Lower lobe of right lung (tissue), 2 donors: ENCODE results near the gene TARS3. TPM values are rescaled to one million over a fixed set of nuclear protein-coding genes. Genes with fewer than 3 reads are reported as not detected.

Experiments used
- ATAC-seq, 2 donors: fragments of 200-7000 bp; cut with Tn5 transposase; one replicate each; pipeline ENCODE4 v1.9.1; 2020 to 2022; ENCODE audit warnings: mild to moderate bottlenecking in 2 of 2, moderate library complexity in 2 of 2
- DNase-seq: peaks from one replicate; pipeline ENCODE4 v3.0.0-alpha.2; 2020
- H3K27ac ChIP-seq: fragments of 200-600 bp; one replicate; pipeline ENCODE4 v1.8.0; 2022
- H3K27me3 ChIP-seq: fragments of 200-600 bp; one replicate; pipeline ENCODE4 v1.8.0; 2022; ENCODE audit warnings: low read depth
- H3K36me3 ChIP-seq: fragments of 200-600 bp; one replicate; pipeline ENCODE4 v1.8.0; 2022; ENCODE audit warnings: mild to moderate bottlenecking
- H3K4me1 ChIP-seq: fragments of 200-600 bp; one replicate; pipeline ENCODE4 v1.8.0; 2022
- H3K4me3 ChIP-seq: fragments of 200-600 bp; one replicate; pipeline ENCODE4 v1.8.0; 2022; ENCODE audit warnings: mild to moderate bottlenecking
- H3K9me3 ChIP-seq: fragments of 200-600 bp; one replicate; pipeline ENCODE4 v1.8.0; 2022
- intact Hi-C: fragments of 100-400 bp; cut with DNase I; formaldehyde crosslinking; loops from one replicate; pipeline ENCODE4 v1.11.0; 2022
- total RNA-seq: library from RNA; stranded (reverse); fragmentation: NEBNext Ultra II Directional; extraction: Animal tissue kit (Norgen Biotek cat#: 25700); gene quantifications from one replicate; pipeline ENCODE4 v1.2.1, GENCODE V29; 2021
- TF ChIP-seq, protein P1 (sequence below): fragments of 200-600 bp; IDR thresholded peaks from one replicate; pipeline ENCODE4 v1.8.0; 2022; ENCODE audit warnings: antibody characterized with exemption, mild to moderate bottlenecking
- donor health status: DM: no; HTN: yes; CAD: no; lungs with severe emphysema.

The TARS3 gene
- total RNA-seq, 1 donor from 2014 or later = 11.7 TPM

DNA sequence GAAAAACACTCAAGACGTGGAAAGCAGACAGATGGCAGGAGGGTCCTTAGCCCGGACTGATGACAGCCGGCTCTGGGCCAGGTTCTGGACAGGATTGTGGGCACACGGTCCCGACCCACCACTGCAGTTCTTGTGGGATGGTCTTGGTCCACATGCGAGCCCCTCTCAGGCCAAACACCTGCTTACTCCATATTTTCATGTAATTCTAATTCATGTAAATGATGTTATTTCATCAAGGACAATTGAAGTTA is 104.7 kb downstream of the TARS3 start:
- Histone ChIP-seq H3K4me1 (peaks cover 12% of the 10 kb centered on the region), H3K27me3 (no peaks in the 10 kb centered on the region), H3K36me3 (no peaks in the 10 kb centered on the region), H3K4me3 (no peak overlapping the region), H3K27ac (no peak overlapping the region), H3K9me3 (no peaks in the 10 kb centered on the region)
- ATAC-seq (no peak), DNase-seq (no peak)
- intact Hi-C loops = no loop called here
- TF ChIP-seq, protein P1, sequence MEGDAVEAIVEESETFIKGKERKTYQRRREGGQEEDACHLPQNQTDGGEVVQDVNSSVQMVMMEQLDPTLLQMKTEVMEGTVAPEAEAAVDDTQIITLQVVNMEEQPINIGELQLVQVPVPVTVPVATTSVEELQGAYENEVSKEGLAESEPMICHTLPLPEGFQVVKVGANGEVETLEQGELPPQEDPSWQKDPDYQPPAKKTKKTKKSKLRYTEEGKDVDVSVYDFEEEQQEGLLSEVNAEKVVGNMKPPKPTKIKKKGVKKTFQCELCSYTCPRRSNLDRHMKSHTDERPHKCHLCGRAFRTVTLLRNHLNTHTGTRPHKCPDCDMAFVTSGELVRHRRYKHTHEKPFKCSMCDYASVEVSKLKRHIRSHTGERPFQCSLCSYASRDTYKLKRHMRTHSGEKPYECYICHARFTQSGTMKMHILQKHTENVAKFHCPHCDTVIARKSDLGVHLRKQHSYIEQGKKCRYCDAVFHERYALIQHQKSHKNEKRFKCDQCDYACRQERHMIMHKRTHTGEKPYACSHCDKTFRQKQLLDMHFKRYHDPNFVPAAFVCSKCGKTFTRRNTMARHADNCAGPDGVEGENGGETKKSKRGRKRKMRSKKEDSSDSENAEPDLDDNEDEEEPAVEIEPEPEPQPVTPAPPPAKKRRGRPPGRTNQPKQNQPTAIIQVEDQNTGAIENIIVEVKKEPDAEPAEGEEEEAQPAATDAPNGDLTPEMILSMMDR = no peak

DNA sequence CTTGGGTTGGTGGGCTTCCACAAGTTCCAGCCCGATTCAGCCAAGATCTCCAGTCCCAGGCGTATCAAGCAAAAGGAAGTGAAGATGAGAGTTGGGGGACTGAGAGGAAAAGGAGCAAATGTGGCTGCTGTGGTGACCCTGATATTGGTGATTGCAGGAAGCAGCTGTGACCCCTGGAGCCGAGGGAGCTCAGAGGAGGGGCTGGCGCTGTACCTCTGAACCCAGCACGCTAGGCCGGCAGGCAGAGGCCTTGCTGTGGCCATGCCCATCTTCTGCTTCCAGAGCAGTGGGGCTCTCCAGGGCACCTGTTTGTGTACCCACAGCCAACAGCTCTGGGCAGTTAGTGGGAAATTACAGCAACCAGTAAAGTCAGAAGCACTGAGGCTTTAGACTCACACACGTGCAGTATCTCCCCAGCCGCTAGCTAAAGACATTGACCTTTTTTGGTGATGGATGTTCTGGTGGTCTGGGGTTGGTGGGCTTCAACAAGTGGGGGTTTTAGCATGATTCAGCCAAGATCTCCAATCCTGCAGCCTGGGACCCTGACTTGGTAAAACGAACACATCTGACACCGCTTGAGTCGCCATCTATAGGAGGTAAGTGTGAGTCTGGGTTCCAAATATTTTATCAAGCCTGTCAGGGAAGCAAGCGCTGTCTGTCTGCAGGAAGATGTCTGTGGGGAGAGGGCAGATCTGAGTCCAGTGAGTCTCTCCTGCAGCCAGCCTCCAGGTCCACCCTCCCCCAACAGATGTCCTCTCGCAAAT is 105.2 kb downstream of the TARS3 start:
- no peak for DNase-seq
- Histone ChIP-seq H3K36me3 (no peaks in the 10 kb centered on the region), H3K4me1 (peaks cover 12% of the 10 kb centered on the region)

DNA sequence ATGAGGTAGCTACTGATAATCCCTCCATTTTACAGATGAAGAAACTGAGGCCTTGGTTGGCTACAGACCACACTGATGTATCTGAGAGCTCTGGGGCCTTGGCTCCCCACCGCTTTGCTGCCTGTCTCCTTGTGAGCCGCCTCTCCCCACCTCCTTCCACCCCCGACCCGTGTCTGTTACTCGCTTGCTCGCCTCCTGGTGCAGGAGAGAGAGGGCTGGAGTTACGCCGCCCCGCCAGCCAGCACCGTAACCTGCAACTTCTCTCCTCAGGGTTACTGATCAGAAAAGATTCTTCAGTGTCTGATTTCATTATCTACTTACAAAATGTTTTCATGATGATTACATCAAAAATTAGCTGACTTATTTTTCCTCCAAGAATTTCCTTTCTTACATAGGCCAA is 106.2 kb downstream of the TARS3 start:
- H3K27ac ChIP-seq = no peak overlapping the region
- intact Hi-C loops = no loop called here

More for the DNA sequence above, 105.2 kb downstream of the TARS3 start:
- Histone ChIP-seq H3K27ac (no peak overlapping the region), H3K4me3 (no peak overlapping the region), H3K27me3 (no peaks in the 10 kb centered on the region), H3K9me3 (no peaks in the 10 kb centered on the region)
- intact Hi-C loops = no loop called here
- TF ChIP-seq, protein P1 = no peak
- ATAC-seq = no peak

DNA sequence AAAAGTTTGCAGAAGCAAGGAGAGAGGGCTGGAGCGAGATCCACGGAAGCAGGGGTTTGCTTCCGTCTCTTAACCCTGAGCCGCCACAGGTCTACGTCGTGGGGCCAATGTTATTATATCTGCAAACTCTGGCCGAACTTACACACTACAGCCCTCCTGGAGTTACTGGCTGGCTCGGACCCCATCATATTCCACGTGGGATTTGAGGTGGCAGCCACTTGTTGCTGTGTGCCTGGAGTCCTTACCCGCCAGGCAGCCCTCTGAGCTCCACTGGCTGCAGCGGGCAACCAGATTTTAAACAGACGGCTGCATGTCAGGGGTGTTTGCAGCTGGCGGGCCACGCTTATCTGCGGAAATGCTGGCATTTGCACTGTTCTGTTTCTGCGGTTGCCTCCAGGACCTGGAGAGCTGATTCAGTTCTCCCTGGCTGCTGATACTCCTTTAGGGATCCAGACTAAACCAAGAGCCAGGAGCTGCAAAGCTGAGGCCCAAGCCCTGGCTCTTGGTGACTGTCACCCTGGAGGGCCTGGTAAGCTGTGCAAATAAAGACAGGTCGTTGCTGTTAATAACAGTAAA is 106.8 kb downstream of the TARS3 start:
- no peaks in the 10 kb centered on the region for H3K27me3 ChIP-seq
- ATAC-seq = no peak
- no peak for DNase-seq

More for the DNA sequence above, 106.2 kb downstream of the TARS3 start:
- H3K9me3 ChIP-seq = no peaks in the 10 kb centered on the region
- H3K27me3 ChIP-seq = no peaks in the 10 kb centered on the region
- peaks cover 12% of the 10 kb centered on the region for H3K4me1 ChIP-seq
- DNase-seq (no peak), ATAC-seq (no peak)
- TF ChIP-seq, protein P1 = no peak
- H3K4me3 ChIP-seq = no peak overlapping the region
- H3K36me3 ChIP-seq = no peaks in the 10 kb centered on the region

DNA sequence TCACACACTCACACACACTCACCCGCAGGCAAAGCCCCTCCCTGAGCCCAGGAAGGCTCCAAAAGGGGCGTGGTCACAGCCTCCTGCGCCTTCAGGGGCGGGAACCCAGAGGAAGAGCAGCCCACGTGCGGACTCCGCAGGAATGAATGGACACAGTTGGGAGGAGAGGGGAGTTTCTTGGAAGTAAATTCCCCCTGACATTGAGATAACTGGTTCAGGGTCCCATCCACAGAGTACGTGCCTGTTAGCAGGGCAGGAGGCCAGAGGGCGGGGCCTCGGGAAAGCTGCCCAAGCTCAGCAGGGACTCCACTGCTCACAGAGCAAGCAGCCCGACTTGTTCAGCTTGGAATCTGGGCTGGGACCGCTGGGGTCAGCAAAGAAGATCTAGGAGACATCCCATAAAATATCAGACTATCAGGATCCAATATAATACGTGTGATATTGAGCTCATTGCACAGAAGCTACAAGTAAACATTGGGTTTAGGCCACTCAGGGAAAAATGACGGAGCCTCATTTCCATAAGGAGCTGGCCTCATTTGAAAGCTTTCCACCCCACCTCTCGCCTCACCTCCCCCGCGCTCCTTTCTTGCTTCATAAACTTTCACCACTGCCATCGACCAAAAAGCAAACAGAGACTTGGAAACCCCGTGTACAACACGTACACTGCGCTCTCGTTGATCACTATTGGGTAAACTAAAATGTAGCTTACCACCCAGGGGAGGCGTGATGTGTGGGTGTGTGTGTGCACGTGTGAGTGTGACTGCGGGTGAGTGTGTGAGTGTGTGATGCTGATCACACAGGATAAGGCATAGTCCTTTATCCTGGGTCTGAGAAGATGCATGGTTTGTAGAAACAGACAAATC is 108.1 kb downstream of the TARS3 start:
- H3K4me3 ChIP-seq = peak overlapping the region; percentile 27
- no peaks in the 10 kb centered on the region for H3K9me3 ChIP-seq
- no peaks in the 10 kb centered on the region for H3K36me3 ChIP-seq
- TF ChIP-seq, protein P1 = no peak
- H3K27me3 ChIP-seq = no peaks in the 10 kb centered on the region
- intact Hi-C loops = no loop called here
- H3K4me1 ChIP-seq = peaks cover 7% of the 10 kb centered on the region
- DNase-seq (no peak), ATAC-seq (peak; percentile 66 to 69)
- no peak overlapping the region for H3K27ac ChIP-seq

More for the DNA sequence above, 106.8 kb downstream of the TARS3 start:
- no peak overlapping the region for H3K27ac ChIP-seq
- no peak overlapping the region for H3K4me3 ChIP-seq
- peaks cover 12% of the 10 kb centered on the region for H3K4me1 ChIP-seq
- no peaks in the 10 kb centered on the region for H3K9me3 ChIP-seq
- TF ChIP-seq, protein P1 = no peak
- intact Hi-C loops = no loop called here
- no peaks in the 10 kb centered on the region for H3K36me3 ChIP-seq
